DMS 273 treated with DMSO at 0.1 percent for 48 hours (cell line): ENCODE data around the gene CHTOP.

Experiments
- DNase-seq: peaks from one replicate; lab custom pipeline; 2025; lab: John Stamatoyannopoulos, UW

The CHTOP gene

GRCh38 chr1:153612755-153613331 lies 21.0 kb upstream of the CHTOP start, which contains the start of gene S100A16:
TSS of gene S100A16 (minus strand) at chr1:153613137. CDS start at chr1:153608151, 4,986 bp downstream.
- no peak for DNase-seq

- DNase-seq: no peak
These were observed 20.5 kb upstream of the CHTOP start for GRCh38 chr1:153613406-153613805.

- no peak for DNase-seq
These were observed 19.5 kb upstream of the CHTOP start for GRCh38 chr1:153614189-153614900.

GRCh38 chr1:153614906-153615305 lies 19.0 kb upstream of the CHTOP start:
- DNase-seq: no peak

GRCh38 chr1:153615406-153615805 lies 18.5 kb upstream of the CHTOP start:
- no peak for DNase-seq

GRCh38 chr1:153616144-153616916 lies 17.5 kb upstream of the CHTOP start, which contains the start of gene S100A14:
TSS of gene S100A14 (minus strand) at chr1:153616325. CDS start at chr1:153615858, 467 bp downstream.
- DNase-seq: no peak

- no peak for DNase-seq
These were observed 17.0 kb upstream of the CHTOP start for GRCh38 chr1:153616917-153617311.

GRCh38 chr1:153617663-153618062 lies 16.2 kb upstream of the CHTOP start:
- DNase-seq: no peak

- no peak for DNase-seq
These were observed 14.7 kb upstream of the CHTOP start for GRCh38 chr1:153619171-153619570.

- no peak for DNase-seq
These were observed 10.8 kb upstream of the CHTOP start for GRCh38 chr1:153623101-153623500.

- no peak for DNase-seq
These were observed 8.8 kb upstream of the CHTOP start for GRCh38 chr1:153624965-153625611.

GRCh38 chr1:153626477-153626903 lies 7.4 kb upstream of the CHTOP start:
- DNase-seq: no peak

- DNase-seq: peak; percentile 85
These were observed 6.8 kb upstream of the CHTOP start, which contains the start of gene S100A13 for GRCh38 chr1:153626904-153627714. TSS of gene S100A13 (minus strand) at chr1:153627505. CDS start at chr1:153626472, 1,033 bp downstream.

- peak; percentile 59 for DNase-seq
These were observed 5.9 kb upstream of the CHTOP start, which contains the start of gene S100A1 for GRCh38 chr1:153627715-153628626. TSS of gene S100A1 (plus strand) at chr1:153628434. CDS start at chr1:153630522, 2,088 bp downstream.

- DNase-seq: peak; percentile 17
These were observed 5.1 kb upstream of the CHTOP start for GRCh38 chr1:153628638-153629342.

- no peak for DNase-seq
These were observed 4.6 kb upstream of the CHTOP start for GRCh38 chr1:153629343-153629665.

- no peak for DNase-seq
These were observed 3.9 kb upstream of the CHTOP start for GRCh38 chr1:153629971-153630370.

GRCh38 chr1:153630384-153630783 lies 3.5 kb upstream of the CHTOP start:
- DNase-seq: no peak
